GM04503 (cell line): ENCODE measurements around the gene CXorf66.
"Not testable (repeated sequence)": the region's sequence is repeated elsewhere in the genome, so short reads cannot be mapped to it uniquely, and the experiment has no call there.

Experiments
- DNase-seq: peaks from one replicate; pipeline ENCODE4 v3.0.0-alpha.2; 2012; ENCODE audit warnings: low read depth

The CXorf66 gene, protein sequence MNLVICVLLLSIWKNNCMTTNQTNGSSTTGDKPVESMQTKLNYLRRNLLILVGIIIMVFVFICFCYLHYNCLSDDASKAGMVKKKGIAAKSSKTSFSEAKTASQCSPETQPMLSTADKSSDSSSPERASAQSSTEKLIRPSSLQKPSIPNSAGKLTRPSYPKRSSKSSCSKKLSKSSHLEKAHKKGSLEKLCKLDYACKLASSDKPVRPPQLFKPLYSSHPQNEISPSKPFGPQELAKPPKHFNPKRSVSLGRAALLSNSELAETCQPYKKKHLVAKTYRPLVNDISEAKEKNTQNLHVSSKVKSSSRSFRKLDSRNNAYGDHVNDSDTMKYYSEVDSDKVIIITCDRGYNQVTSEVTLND

DNA sequence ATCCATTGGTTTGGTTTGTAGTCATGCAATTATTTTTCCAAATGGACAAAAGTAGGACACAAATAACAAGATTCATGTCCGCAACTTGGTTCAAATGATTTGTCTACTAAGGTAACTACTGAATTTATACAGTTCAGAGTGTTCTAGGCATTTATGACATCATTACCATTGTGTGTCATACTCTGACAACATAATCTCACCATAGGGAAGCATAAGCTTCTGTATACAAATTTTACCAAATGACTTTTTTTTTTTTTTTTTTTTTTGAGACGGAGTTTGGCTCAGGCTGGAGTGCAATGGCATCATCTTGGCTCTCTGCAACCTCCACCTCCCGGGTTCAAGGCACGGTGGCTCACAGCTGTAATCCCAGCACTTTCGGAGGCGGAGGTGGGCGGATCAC is at the start of gene CXorf66:
Gene CXorf66 (minus strand): TSS at position 101 of the 400 bp plus-strand sequence. CDS start 25 bp downstream, at position 76.
- no peak for DNase-seq

DNA sequence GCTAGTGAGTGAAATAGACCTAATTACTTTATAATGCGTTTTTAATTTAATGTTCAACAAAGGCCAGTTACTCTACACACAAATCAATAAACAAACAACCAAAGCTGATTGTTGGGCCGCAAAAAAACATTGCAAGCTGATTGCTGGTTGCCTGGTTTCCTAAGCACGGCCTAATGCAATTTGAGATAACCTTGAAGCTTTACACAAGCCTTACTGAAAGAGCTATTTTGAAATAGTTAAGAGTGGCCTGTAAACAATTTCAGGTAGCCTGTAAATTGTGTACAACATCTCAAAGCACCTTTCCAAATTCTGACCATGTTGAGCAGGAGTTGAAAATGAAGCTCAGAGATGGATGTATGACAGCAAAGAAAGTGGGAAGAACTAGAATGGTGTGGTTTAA is 17.5 kb upstream of the CXorf66 start:
- no peak for DNase-seq

DNA sequence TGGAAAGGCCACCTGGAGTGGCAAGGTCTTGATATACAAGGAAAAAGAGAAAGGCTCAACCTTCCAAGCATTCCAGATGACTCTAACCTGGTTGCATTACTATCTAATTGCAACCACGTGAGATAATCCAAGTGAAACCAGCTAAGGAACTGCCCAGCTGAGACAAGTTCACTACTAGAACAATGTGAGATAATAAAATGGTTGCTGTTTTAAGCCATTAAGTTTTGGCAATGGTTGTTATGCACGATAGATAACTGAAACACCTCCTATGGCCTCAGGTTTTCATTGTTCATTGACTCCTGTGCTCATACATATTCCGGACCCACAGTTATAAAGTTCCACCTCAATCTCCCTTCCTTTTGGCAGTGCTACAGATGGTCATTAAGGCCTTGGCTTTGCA is 9.2 kb upstream of the CXorf66 start:
- no peak for DNase-seq

DNA sequence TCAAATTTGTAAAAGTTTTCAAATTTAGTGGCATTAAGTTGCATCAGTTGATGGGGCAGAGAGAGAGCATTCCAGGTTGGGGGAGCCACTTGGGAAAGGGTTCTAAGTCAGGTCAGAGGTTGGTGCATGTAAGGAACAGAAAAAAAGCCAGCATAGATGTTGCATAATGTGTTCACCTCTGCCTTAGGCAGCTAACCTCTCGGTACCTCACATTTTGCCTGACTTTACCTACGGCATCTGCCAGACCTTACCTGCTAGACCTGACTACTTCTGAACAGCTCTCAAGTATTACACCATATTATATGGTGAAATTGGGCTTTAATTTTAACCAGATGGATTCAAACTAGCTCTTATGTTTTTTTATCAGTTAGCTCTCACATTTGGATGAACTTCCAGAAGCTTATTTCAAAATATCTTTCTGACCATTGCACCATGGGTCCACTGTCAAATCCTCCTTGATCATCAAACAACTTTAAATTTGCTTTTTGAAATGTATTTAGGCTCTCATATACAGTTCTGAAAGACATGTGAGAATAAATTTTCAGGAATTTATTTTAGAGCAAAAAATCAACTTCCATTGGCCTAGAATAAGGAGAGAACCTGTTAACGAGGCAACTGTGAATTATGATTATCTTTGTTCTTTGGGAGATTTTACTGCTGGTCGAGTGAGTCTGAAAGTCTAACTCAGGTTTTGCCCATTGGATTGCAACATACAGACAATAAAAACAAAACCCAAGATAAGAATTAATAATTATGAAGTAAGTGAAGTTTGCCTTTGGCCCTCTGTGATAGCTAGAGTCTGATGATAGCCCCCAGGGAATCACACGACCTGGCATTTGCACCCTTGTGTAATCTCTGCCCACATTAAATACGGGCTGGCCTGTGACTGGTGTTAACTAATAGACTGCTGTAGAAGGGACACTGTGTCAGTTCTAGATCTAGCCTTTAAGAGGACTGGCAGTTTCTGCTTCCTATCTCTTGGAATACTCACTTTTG is 7.6 kb upstream of the CXorf66 start:
- DNase-seq, result no peak

DNA sequence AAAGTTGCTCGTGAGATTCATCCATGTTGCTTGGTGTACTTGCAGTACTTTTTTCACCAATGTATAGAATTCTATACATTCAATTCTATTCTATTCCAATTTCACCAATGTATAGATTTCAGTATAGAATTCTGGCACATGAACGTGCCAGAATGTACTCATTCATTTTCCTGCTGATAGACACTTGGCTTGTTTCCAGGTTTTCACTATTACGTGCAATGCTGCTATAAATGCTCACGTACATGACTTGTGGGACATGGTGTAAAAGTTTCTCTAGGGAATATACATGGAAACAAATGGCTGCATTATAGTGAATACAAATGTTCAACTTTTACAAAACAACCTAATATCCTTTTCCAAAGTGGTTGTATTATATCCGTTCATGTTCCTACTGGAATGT is 6.8 kb upstream of the CXorf66 start:
- no peak for DNase-seq

DNA sequence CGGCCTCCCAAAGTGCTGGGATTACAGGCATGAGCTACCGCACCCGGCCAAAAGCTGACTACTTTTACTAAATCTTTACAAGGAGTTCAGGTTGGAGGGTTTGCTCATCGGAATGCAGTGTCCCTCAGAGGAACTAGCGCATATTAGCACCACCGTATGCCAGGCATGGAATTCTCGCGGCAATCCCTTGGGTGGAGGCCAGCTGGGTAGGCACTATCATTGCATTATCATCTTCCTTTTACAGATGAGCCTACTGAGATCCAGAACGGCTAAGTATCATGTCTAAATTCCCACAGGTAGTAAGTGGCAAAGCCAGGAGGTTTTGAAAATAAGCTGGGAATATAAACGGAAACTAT is 6.1 kb upstream of the CXorf66 start:
- DNase-seq, result no peak

DNA sequence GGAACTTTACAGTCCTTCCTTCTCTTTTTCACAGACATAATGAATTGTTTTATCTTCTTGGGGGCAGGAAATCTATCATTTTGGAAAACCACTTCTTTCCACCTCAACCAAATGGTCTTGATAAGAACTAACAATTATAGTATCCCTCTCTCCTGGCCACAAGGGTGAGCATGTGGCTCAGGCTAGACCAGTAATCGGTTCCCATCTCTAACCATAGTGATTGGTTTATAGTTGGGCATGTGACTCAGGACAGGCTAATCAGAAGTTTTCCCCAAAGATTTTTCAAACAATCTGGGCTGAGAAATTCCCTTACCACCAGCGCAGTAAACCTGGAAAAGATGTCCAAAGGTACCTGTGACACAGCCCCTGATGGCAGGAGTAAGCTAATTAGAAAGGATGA is 4.0 kb upstream of the CXorf66 start:
- DNase-seq, result no peak

DNA sequence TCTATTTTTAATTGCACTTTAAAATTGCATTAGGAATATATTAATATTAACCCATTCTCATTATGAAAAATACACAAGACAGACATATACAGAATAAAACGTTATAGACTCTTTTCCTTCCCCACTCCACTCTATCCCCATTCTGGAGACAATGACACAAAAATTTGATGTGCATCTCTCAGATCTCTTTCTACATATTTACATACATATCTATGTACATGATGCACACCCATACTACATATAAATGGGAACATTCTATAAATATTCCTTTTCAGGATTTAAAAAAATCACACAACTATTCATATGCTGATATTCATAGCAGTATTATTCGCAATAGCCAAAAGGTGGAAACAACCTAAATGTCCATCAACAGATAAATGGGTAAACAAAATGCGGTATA is 2.4 kb upstream of the CXorf66 start:
- no peak for DNase-seq

DNA sequence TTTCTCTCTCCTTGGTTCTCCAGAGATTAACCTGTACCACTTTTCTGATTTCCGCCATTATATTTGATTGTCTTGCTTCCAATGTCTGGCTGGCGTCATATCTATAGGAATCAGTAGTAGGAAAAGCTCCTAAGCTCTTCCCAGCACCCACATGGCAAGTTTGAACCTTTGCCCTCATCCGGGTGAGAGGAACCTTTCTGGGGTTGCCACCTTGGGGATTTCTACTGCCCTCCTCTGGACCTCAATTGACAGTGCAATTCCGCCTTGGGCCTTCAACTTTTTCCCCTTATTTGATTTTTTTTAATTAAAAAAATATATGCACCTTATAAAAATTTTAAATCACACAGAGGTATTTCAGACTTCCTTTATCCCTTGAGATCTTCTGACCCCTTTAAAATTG is 2.0 kb upstream of the CXorf66 start:
- no peak for DNase-seq

DNA sequence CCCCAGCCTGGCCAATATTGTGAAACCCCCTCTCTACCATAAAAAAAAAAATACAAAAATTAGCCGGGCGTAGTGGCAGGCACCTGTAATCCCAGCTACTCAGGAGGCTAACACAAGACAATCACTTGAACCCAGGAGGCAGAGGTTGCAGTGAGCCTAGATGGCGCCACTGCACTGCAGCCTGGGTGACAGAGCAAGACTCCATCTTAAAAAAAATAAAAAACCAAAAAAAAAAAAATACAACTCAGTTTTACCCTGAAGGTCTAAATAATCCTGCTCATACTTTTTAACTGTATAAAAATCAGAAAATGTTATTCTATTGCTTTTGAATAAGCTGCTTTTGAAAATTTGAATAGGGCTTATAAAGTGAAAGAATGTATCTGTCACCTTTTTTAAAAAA is 838 bp upstream of the CXorf66 start:
- not testable (repeated sequence) for DNase-seq

DNA sequence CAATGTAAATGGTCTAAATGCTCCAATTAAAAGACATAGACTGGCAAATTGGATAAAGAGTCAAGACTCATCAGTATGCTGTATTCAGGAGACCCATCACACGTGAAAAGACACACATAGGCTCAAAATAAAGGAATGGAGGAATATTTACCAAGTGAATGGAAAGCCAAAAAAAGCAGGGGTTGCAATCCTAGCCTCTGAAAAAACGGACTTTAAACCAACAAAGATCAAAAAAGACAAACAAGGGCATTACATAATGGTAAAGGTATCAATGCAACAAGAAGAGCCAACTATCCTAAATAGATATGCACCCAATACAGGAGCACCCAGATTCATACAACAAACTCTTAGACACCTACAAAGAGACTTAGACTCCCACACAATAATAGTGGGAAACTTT is 4.2 kb downstream of the CXorf66 start:
- DNase-seq, result not testable (repeated sequence)

DNA sequence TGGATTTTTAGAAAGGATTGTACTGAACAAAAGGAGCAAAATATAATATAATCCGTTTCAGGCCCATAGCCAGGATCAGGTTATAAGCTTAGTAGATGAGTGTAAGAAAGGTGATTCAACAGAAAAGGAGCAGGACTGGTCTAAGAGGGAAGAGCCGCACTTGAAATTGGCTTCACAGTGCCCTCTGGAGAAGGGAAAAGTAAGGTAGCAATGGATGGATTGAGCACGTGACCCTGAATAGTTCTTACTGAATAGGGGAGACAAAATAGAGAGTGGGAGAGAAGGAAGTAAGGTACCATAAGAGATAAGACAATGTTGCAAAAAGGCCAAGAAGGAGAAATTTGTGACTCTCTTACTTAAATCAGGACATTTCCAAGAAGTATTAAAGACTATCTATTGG is 15.6 kb downstream of the CXorf66 start:
- no peak for DNase-seq

DNA sequence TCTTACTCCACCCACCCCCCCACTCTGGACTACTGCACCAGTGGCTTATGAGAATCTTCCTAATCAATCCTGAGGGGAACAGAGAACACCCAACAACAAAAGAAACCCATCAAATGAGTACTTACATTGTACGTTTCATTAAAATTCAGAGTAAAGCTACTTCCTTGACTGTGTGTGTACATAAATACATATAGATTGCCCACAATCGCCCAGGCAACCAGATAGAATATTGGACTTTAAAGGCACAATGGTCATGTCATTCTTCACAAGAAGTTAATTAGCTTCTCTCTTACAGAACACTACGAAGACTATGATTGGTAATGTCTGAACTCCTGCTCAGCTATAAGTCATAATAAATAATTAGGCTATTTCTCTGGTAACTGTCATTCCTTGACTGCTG is 20.2 kb downstream of the CXorf66 start:
- no peak for DNase-seq

DNA sequence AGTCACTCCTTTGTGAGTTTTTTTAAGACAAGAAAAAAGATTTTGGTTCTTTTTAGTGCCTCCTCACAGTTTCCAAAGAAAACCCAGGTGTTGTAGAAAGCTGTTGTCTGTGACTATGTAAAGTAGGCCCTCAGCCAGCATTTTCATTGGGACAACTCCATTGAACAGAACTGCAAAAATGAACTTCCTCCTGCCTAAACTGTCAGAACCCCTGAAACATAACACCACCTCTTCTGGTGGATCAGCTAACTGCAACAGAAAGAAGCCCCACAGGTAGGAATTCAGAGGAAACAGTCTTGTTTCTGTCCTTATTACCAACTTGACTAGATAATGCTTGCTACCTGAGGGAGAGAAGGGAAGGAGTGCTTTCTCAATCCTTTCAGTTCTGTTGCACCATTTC is 29.1 kb downstream of the CXorf66 start:
- no peak for DNase-seq

DNA sequence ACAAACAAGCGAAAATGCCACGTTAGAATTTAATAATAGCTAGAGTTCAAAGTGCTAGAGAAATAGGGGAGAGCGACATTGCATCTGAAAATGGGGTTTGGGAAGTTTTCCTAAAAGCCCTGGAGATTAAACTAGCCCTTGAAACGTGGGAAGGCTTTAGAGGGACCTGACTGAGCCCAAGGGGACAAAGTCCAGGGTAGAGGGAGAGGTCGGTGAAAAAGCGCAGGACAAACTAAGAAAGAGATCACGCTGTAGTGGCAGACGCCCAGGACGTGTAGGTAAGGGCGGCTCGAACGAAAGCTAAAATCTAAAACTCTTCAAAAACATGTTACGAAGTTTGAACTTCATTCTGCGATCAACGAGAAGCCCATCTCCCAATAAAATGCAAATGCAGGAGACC is 31.4 kb downstream of the CXorf66 start:
- no peak for DNase-seq

DNA sequence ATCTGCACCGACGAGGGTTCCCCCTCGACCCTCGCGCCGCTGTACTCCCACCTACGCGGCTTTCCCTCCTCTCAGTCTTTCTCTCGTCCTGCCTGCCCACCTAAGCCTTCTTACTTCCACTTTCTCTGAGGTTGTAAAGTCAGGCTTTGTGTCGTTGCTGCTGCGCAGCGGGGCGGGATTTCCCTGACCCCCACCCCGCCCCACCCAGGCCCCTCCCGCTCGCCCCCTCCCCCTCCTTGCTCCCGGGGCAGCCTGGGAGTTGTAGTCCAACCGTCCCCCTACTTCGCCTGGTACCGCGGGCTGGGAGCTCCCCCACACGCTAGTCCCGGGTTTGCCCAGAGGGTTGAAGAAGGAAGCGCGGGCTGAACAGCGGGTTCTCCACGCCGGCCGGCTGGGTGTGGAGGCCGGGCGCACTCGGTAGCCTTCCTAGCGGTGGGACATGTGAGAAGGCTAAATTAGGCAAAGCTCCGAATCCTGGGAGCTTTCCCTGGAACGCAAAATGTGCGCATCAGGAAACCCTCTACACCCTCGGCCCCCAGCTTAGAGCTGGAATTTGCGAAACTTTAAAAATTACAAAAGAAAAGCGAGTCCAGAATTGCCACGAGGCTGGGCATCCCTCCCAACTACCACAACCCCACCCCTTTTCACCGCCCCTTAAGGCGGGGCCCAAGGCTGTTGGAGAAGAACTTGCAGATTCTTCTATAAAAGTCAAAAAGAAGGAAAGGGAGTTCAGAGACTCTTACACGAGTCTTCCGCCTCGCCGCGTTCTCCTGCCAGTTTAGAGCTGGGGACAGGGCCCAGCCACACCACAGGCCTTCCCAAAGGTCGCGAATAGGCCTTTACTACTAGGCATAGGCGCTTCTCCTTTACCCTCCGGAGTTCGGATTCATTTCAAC is 32.2 kb downstream of the CXorf66 start, which contains the start of gene ATP11C:
Gene ATP11C (minus strand): TSS at position 153 of the 896 bp plus-strand sequence. CDS start 1,011 bp downstream, outside the sequence.
- DNase-seq, result peak; percentile 37

DNA sequence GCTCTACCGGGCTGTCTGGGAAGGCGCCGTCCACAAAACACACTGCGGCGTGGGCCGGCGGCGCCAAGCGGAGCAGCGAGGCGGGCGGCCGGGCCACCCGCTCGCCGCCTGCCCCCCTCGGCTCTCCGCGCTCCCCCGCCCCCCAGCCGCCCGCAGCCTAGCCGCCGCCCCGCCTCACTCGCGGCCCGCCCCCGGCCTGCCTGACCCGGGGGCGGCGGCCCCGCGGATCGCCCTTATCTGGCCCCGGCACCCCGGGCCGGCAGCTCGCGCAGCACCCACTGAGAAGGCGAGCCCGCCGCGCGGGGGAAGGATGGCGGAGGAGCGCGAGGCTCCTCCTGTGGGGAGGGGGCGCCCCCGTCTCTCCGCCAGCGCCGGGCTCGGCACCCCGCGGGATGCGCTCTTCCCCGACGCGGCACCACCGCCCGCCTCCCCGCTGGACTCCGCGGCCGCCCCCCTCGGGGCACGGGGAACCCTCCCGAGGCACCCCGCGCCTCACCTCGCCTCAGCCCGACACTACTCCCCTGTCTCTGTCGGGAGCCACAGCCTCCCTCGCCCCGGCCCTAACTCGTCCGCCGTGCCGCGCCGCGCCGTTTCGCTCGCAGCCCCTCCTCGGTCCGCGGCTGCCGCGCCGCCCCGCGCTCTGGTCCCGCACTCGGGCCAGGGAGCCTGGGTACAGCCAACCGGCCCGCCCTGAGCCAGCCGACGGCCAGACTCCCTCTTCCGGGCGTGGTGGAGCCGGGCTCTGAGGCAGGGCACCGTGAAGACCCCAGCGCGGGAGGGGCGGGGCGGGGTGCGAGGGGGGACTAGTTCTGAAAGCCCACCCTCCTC is 33.0 kb downstream of the CXorf66 start:
- no peak for DNase-seq

DNA sequence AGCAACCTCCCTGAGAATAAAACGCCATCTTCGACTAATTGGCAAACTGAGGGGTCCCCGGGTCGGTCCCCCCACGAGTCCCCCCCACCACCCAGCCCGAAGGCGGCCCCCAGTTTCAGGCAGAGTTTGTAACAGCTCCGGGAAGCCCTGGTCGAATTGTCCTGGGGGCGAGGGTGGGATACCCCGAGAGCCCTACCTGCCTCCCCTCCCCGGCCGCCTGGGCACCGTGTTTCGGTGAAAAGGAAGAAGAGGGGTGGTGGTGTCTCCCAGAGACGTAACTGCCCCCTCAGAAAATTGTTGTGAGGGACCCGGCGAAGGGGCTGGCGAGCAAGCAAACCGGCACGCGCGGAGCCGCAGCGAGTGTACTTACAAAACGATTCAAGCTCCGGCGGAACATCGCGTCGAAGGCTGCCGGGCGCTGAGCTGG is 33.7 kb downstream of the CXorf66 start:
- no peak for DNase-seq

DNA sequence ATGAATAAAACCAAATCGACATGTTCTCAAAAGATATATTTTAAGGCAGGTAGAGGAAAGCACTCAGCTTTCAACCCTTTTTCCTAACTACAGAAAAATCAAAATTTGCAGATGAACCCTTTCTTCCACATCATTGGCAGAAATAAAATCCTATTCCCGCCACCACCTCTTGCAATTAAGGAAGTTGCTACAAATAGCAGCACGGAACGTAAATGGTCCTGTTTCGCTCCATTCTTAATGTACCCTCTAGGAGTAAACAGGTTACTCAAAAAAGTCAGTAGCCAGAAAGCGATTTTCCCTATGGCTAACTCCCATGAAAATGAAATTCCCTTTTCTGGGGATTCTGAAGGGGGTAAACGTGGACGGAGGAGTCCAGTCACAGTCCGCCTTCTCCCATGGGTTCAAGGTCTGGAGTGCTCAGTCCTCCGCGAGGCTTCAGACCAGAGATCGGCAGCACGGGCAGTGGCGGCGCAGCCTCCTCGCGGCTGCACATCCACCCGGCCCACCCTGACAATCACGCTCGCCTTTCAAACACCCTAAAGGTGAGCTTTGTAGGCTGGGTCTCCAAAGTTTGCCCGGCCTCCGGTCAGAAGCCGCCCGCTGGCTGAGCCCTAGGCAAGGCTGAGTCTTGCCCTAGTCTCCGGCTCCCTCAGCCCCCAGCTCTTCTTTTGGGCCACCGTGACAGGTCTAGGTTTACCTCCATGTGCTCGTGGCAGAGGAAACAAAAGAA is 34.2 kb downstream of the CXorf66 start:
- DNase-seq, result no peak

DNA sequence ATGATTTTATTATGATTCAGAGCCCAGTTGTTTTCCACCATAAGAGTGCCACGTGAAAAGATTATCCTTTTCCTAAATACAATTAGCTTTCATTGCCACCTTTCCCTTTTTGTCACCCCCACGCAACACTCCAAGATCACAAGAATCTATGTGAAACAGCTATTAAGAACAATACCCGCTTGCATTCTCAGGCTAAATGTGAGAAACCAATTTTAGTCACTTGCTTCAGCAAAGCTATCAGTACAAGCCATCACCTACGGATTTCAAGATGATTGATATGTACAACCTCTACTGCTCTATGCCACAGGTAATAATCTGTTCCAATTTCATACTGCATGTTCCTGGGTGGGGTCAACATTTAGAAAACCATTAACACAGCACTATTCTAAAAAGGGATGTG is 34.9 kb downstream of the CXorf66 start:
- DNase-seq, result no peak
